Activated CD4-positive, CD25-positive, alpha-beta regulatory T cell treated with anti-CD3 and anti-CD28 coated beads, Interleukin-2, amount 50 U/mL, for 24 hours (primary cell): Measurements from ENCODE around the gene GLCE.
"Not testable (repeated sequence)": the region's sequence is repeated elsewhere in the genome, so short reads cannot be mapped to it uniquely, and the experiment has no call there.

Experiments
- ATAC-seq, 2 donors: fragments of 150-1000 bp; cut with Tn5 transposase; one replicate each; pipeline ENCODE4 v1.10.0; 2021; ENCODE audit warnings: mild to moderate bottlenecking in 1 of 2, moderate library complexity in 1 of 2

GLCE gene

GRCh38 chr15:69277316-69277715, 116.9 kb downstream of the GLCE start:
- no peak for ATAC-seq

- no peak for ATAC-seq
These were observed 119.2 kb downstream of the GLCE start for GRCh38 chr15:69279636-69280035.

GRCh38 chr15:69280783-69281182, 120.3 kb downstream of the GLCE start:
- ATAC-seq: no peak

- no peak for ATAC-seq
These were observed 121.8 kb downstream of the GLCE start for GRCh38 chr15:69282104-69282743.

- no peak for ATAC-seq
These were observed 125.4 kb downstream of the GLCE start for GRCh38 chr15:69285834-69286233.

GRCh38 chr15:69288011-69288410, 127.6 kb downstream of the GLCE start:
- ATAC-seq: no peak

GRCh38 chr15:69288531-69289341, 128.3 kb downstream of the GLCE start:
- ATAC-seq: no peak

GRCh38 chr15:69289342-69290146, 129.1 kb downstream of the GLCE start:
- no peak for ATAC-seq

- ATAC-seq: no peak
These were observed 130.1 kb downstream of the GLCE start for GRCh38 chr15:69290346-69291164.

- ATAC-seq: not testable (repeated sequence)
These were observed 131.2 kb downstream of the GLCE start for GRCh38 chr15:69291651-69292050.

GRCh38 chr15:69292826-69293420, 132.5 kb downstream of the GLCE start:
- no peak for ATAC-seq

- no peak for ATAC-seq
These were observed 133.5 kb downstream of the GLCE start for GRCh38 chr15:69293741-69294615.

- no peak for ATAC-seq
These were observed 136.2 kb downstream of the GLCE start for GRCh38 chr15:69296606-69297005.

GRCh38 chr15:69297642-69298353, 137.4 kb downstream of the GLCE start:
- no peak for ATAC-seq

- ATAC-seq: no peak
These were observed 137.9 kb downstream of the GLCE start for GRCh38 chr15:69298354-69298696.

GRCh38 chr15:69298697-69299441, 138.4 kb downstream of the GLCE start, which contains the start of gene PAQR5:
Gene PAQR5, plus strand, starts transcription at chr15:69298912. Its CDS starts 61,169 bp downstream, at chr15:69360081.
- peak; percentile 37 to 57 for ATAC-seq

GRCh38 chr15:69299451-69299886, 139.0 kb downstream of the GLCE start:
- no peak for ATAC-seq

- no peak for ATAC-seq
These were observed 139.6 kb downstream of the GLCE start for GRCh38 chr15:69299943-69300588.

GRCh38 chr15:69301101-69301500, 140.7 kb downstream of the GLCE start:
- ATAC-seq: not testable (repeated sequence)
